Panc1 (cell line): Measurements from ENCODE around the gene MRPL55. TPM values are rescaled to one million over a fixed set of nuclear protein-coding genes. Genes with fewer than 3 reads are reported as not detected.

Experiments used
- ATAC-seq: fragments of 200-7000 bp; cut with Tn5 transposase; 2 replicates; pipeline ENCODE4 v1.9.1; 2020; ENCODE audit warnings: mild to moderate bottlenecking, moderate library complexity
- BruUV-seq: library from RNA; stranded (reverse); fragments of 400-500 nt; replicated peaks from 2 replicates; lab custom pipeline; 2021; lab: Mats Ljungman, UMichigan
- CTCF ChIA-PET: fragments of 300-600 bp; sonication (Branson Sonifier 250); formaldehyde crosslinking; loops from one replicate; lab custom pipeline; 2022; ENCODE audit warnings: antibody characterized with exemption; lab: Charles Lee
- POLR2A ChIA-PET: fragments of 300-600 bp; sonication (Branson Sonifier 250); formaldehyde crosslinking; loops from one replicate; lab custom pipeline; 2022; ENCODE audit warnings: antibody characterized with exemption; lab: Charles Lee
- DNase-seq: peaks from one replicate; pipeline ENCODE4 v3.0.0-alpha.2; 2010; ENCODE audit warnings: low read depth, low spot score
- H3K27ac ChIP-seq: 2 replicates; pipeline ENCODE4 v1.5.1; 2011; ENCODE audit warnings: mild to moderate bottlenecking, low read length, inconsistent platforms
- H3K27me3 ChIP-seq: fragments of 200-500 bp; sonication (Bioruptor generic); 2 replicates; pipeline ENCODE4 v1.6.0; 2014; ENCODE audit warnings: low read length, inconsistent platforms; ENCODE audit not compliant: control insufficient read depth, insufficient read depth
- H3K36me3 ChIP-seq: fragments of 200-500 bp; sonication (Bioruptor generic); 2 replicates; pipeline ENCODE4 v1.5.1; 2014; ENCODE audit warnings: inconsistent platforms, mild to moderate bottlenecking, low read length, moderate library complexity; ENCODE audit not compliant: control insufficient read depth, insufficient read depth
- H3K4me1 ChIP-seq: 2 replicates; pipeline ENCODE4 v1.5.1; 2011; ENCODE audit warnings: inconsistent platforms, mild to moderate bottlenecking, low read length, moderate library complexity; ENCODE audit not compliant: control insufficient read depth, insufficient read depth
- H3K4me3 ChIP-seq, 2 experiments: 2 replicates each; pipeline ENCODE4 v1.5.1; 2011 to 2012; ENCODE audit warnings: low read depth in 2 of 2, low read length in 2 of 2, mild to moderate bottlenecking in 2 of 2, inconsistent platforms in 1 of 2, moderate library complexity in 1 of 2
- H3K9me3 ChIP-seq: fragments of 200-500 bp; sonication (Bioruptor generic); 2 replicates; pipeline ENCODE4 v1.5.1; 2014; ENCODE audit warnings: low read depth, mild to moderate bottlenecking, inconsistent platforms, low read length, moderate library complexity; ENCODE audit not compliant: control insufficient read depth, insufficient read depth
- CTCF ChIP-seq: fragments of 450-650 bp; IDR thresholded peaks from 2 replicates; pipeline ENCODE4 v1.5.1; 2017; ENCODE audit warnings: mild to moderate bottlenecking
- POLR2AphosphoS5 ChIP-seq: IDR thresholded peaks from 2 replicates; pipeline ENCODE4 v1.6.1; 2012; ENCODE audit warnings: mild to moderate bottlenecking, low read depth, low read length, moderate library complexity
- SIN3A ChIP-seq: IDR thresholded peaks from 2 replicates; pipeline ENCODE4 v1.6.1; 2012; ENCODE audit warnings: low read depth, mild to moderate bottlenecking, low read length, moderate library complexity, borderline replicate concordance; ENCODE audit not compliant: insufficient read depth
- TCF7L2 ChIP-seq: IDR thresholded peaks from 2 replicates; pipeline ENCODE4 v1.6.1; 2011; ENCODE audit warnings: mild to moderate bottlenecking, low read depth, low read length, inconsistent platforms
- in situ Hi-C: cut with HindIII; loops from 2 replicates; pipeline ENCODE4 v1.10.0; 2016; ENCODE audit warnings: low sequenced_read_pairs, low pct_unique_long_range_greater_than_20kb
- intact Hi-C: fragments of 100-400 bp; cut with micrococcal nuclease; formaldehyde crosslinking; loops from one replicate; pipeline ENCODE4 v1.10.0; 2022; ENCODE audit not compliant: unreplicated experiment
- total RNA-seq: library from RNA; stranded (reverse); gene quantifications from one replicate; pipeline ENCODE4 v1.2.1, GENCODE V29; 2021; ENCODE audit not compliant: unreplicated experiment
- TF ChIP-seq, protein P1 (sequence below), 2 experiments: IDR thresholded peaks; 2 replicates each; pipeline ENCODE4 v1.6.1; 2011 to 2012; ENCODE audit warnings: low read depth in 2 of 2, control low read depth in 1 of 2, low read length in 1 of 2, mild to moderate bottlenecking in 1 of 2, moderate library complexity in 1 of 2; ENCODE audit not compliant: insufficient read depth in 1 of 2

The MRPL55 gene
- total RNA-seq, 1 experiment from 2014 or later: 53.0 TPM

DNA sequence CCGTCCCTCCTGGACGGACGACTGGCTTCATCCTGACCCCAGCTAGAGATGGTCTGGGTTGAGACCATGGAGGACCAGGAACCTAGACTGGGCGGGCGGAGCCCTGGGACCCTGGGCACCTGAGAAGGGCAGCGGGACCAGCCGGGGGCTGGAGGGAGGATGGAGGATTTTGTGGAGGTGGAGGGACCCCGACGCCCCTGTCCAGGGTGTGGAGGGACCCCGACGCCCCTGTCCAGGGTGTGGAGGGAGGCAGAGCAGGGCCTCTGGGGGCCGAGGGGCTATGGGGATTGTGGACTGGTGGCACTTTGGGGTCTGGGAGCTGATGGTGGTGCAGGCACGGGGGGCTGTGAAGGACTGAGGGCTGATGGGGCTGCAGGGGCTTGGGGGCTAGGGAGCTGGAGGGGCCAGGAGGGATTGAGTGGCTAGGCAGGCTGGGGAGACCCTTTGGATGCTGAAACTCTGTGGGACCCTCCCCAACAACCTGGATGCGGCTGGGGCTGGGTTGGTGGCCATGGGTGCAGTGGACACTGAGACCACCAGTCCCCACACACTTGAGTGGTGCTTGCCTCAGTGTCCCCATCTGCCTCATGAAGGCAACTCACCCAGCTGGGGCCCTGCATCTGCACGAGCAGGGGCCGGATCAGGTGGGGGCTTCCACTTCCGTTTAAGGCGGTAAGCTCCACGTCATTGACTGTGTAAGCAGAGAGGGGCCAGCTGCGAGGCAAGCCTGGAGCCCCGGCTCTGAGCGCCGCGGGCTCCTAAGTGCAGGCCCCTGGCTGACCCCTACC is 48.0 kb upstream of the MRPL55 start:
- CTCF ChIA-PET: interaction anchor here (0.5 kb wide), 1 partner anchor 151 kb away, joined by 4 read pairs; no protein-coding TSS in a partner anchor
- ATAC-seq: no peak
- Histone ChIP-seq H3K36me3 (no peaks in the 10 kb centered on the region), H3K4me3 (no peak overlapping the region), H3K4me1 (no peaks in the 10 kb centered on the region; the same call in 1 of the 2 replicates), H3K9me3 (no peaks in the 10 kb centered on the region), H3K27ac (no peak overlapping the region), H3K27me3 (no peaks in the 10 kb centered on the region)
- no TSS peak for BruUV-seq
- in situ Hi-C loops (no loop called here), intact Hi-C loops (no loop called here)
- TF ChIP-seq, protein P1, sequence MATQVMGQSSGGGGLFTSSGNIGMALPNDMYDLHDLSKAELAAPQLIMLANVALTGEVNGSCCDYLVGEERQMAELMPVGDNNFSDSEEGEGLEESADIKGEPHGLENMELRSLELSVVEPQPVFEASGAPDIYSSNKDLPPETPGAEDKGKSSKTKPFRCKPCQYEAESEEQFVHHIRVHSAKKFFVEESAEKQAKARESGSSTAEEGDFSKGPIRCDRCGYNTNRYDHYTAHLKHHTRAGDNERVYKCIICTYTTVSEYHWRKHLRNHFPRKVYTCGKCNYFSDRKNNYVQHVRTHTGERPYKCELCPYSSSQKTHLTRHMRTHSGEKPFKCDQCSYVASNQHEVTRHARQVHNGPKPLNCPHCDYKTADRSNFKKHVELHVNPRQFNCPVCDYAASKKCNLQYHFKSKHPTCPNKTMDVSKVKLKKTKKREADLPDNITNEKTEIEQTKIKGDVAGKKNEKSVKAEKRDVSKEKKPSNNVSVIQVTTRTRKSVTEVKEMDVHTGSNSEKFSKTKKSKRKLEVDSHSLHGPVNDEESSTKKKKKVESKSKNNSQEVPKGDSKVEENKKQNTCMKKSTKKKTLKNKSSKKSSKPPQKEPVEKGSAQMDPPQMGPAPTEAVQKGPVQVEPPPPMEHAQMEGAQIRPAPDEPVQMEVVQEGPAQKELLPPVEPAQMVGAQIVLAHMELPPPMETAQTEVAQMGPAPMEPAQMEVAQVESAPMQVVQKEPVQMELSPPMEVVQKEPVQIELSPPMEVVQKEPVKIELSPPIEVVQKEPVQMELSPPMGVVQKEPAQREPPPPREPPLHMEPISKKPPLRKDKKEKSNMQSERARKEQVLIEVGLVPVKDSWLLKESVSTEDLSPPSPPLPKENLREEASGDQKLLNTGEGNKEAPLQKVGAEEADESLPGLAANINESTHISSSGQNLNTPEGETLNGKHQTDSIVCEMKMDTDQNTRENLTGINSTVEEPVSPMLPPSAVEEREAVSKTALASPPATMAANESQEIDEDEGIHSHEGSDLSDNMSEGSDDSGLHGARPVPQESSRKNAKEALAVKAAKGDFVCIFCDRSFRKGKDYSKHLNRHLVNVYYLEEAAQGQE (IDR thresholded peaks at IDR 0.05; ENCODE audit: insufficient read depth in 1 of 2, low read depth in 2 of 2, low read length in 1 of 2): no peak
- TF ChIP-seq TCF7L2: no peak
- no peak for TF ChIP-seq CTCF
- TF ChIP-seq SIN3A: no peak
- no peak for TF ChIP-seq POLR2AphosphoS5
- POLR2A ChIA-PET: interaction anchor here (0.6 kb wide), 1 partner anchor 9 kb away, joined by 5 read pairs; no protein-coding TSS in a partner anchor
- DNase-seq: no peak

DNA sequence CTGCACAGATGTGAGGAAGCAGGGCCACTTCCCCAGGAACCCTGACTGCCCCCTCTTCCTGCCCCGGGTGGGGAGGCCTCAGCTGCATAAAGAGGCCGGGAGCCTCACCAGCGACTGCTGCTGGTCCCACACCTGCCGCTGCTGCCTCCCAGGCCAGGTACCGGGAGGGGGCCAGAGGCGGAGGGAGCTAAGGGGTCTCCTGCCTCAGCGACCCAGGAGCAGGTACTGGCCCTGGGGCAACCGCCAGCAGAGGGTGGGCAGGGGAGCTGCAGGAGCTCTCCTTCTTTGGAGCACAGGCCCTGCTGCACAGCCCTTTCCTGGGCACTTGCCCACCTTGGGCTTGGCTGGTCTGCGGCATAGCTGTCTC is 47.4 kb upstream of the MRPL55 start:
- Histone ChIP-seq H3K4me1 (no peaks in the 10 kb centered on the region), H3K27ac (no peak overlapping the region), H3K9me3 (no peaks in the 10 kb centered on the region), H3K4me3 (no peak overlapping the region), H3K27me3 (no peaks in the 10 kb centered on the region), H3K36me3 (no peaks in the 10 kb centered on the region)
- BruUV-seq: no TSS peak
- intact Hi-C loops (no loop called here), in situ Hi-C loops (no loop called here)
- ChIA-PET CTCF (no interaction called here), POLR2A (interaction anchor here (0.5 kb wide), 1 partner anchor 98 kb away, joined by 4 read pairs; no protein-coding TSS in a partner anchor)
- TF ChIP-seq, protein P1 (IDR thresholded peaks at IDR 0.05; ENCODE audit: insufficient read depth in 1 of 2, low read depth in 2 of 2, low read length in 1 of 2): no peak
- TF ChIP-seq POLR2AphosphoS5 (no peak), SIN3A (no peak), CTCF (no peak), TCF7L2 (no peak)
- DNase-seq (no peak), ATAC-seq (no peak)
